ENCODE results near the gene TMC6.

The TMC6 gene

DNA sequence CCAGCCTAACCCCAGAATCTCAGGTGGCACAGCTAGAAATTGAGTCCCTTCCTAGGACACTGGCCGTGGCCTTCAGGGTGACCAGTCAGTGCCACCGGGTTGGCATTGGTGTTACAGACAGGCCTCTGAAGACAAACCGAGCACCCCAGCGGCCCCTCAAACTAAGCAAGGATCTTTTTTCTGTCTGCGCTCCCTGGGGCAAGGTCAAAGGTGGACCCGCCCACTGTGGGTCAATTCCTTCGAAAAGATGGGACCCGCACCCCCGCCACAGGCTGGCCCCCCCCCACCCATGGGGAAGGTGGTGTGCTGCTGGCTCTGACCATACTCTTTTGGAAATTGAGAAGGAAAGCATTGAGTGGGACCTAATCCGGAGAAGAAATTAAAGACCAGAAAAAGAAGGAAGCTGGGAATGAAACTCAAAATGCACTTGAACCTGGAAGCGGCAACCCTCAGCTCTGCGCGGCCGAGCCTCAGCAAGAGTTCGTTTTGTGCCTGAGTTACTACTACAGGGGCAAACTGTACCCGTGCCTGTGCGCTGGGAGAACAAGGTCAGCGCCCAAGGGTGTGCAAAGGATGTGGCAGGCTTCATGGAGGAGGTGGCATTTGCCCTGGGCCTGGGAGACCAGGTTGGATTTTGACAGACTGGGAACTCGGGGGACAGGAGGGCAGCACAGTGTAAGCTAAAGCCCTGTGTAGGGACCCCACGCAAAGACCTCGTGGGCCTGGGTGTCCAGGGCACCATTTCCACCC, 20.4 kb downstream of the TMC6 start:
- in situ Hi-C loops (cut with HindIII; ENCODE audit: low pct_ligation_motif_present, low sequenced_read_pairs): no loop called here
- DNase-seq: no peak
- Histone ChIP-seq H3K4me3 (ENCODE audit: low read depth, low read length) (no peak overlapping the region), H3K27me3 (replicated peaks) (no peaks in the 10 kb centered on the region), H3K27ac (no peak overlapping the region), H3K36me3 (replicated peaks) (no peaks in the 10 kb centered on the region)
- TF ChIP-seq, protein P1, sequence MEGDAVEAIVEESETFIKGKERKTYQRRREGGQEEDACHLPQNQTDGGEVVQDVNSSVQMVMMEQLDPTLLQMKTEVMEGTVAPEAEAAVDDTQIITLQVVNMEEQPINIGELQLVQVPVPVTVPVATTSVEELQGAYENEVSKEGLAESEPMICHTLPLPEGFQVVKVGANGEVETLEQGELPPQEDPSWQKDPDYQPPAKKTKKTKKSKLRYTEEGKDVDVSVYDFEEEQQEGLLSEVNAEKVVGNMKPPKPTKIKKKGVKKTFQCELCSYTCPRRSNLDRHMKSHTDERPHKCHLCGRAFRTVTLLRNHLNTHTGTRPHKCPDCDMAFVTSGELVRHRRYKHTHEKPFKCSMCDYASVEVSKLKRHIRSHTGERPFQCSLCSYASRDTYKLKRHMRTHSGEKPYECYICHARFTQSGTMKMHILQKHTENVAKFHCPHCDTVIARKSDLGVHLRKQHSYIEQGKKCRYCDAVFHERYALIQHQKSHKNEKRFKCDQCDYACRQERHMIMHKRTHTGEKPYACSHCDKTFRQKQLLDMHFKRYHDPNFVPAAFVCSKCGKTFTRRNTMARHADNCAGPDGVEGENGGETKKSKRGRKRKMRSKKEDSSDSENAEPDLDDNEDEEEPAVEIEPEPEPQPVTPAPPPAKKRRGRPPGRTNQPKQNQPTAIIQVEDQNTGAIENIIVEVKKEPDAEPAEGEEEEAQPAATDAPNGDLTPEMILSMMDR (IDR thresholded peaks at IDR 0.05; ENCODE audit: low read depth, low read length, missing control alignments): no peak

DNA sequence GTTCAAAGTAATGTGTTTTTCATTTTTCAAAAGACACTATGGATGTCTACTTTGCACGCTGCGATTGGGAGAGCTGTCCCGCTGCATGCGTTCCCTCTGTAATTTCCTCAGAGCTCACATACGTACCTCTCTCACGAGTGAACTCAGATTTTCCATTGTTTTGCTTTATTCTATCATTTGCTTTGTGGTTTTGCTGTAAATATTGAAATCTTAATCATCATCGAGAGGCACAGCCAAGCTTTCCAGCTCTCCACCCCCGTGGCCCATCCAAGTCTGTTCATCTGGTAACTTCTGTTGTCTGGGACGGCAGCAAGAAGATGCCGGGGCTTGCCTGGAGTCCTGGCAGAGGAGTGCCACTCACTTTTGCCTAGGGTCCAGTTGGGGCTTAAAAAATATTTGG, 21.1 kb downstream of the TMC6 start:
- no peak overlapping the region for H3K27ac ChIP-seq
- TF ChIP-seq, protein P1 (IDR thresholded peaks at IDR 0.05; ENCODE audit: low read depth, low read length, missing control alignments): no peak
- H3K27me3 ChIP-seq (replicated peaks): no peaks in the 10 kb centered on the region
- in situ Hi-C loops (cut with HindIII; ENCODE audit: low pct_ligation_motif_present, low sequenced_read_pairs): no loop called here
- H3K36me3 ChIP-seq (replicated peaks): no peaks in the 10 kb centered on the region
- no peak overlapping the region for H3K4me3 ChIP-seq (ENCODE audit: low read depth, low read length)
- no peak for DNase-seq

DNA sequence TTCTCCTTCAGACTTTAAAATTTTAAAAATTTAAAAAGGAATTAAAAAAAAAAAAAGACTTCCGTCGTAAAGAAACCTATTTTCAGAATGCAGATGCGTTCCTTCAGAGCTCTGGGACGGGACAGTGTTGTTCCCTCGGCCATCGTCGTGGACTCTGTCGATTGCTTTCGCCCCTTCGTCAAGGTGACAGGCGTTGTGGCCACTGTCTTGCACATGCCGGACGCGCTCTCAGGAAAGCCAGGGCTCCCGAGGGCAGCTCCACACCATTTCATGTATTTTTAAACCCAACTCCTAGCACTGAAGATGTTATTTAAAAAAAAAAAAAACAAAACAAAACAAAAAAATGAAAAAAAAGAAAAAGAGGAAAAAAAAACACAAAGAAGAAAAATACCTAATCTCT, 22.3 kb downstream of the TMC6 start:
- no peak for DNase-seq
- no peaks in the 10 kb centered on the region for H3K27me3 ChIP-seq (replicated peaks)
- in situ Hi-C loops (cut with HindIII; ENCODE audit: low pct_ligation_motif_present, low sequenced_read_pairs): no loop called here
- H3K27ac ChIP-seq: no peak overlapping the region
- no peaks in the 10 kb centered on the region for H3K36me3 ChIP-seq (replicated peaks)
- TF ChIP-seq, protein P1 (IDR thresholded peaks at IDR 0.05; ENCODE audit: low read depth, low read length, missing control alignments): no peak
- H3K4me3 ChIP-seq (ENCODE audit: low read depth, low read length): no peak overlapping the region

DNA sequence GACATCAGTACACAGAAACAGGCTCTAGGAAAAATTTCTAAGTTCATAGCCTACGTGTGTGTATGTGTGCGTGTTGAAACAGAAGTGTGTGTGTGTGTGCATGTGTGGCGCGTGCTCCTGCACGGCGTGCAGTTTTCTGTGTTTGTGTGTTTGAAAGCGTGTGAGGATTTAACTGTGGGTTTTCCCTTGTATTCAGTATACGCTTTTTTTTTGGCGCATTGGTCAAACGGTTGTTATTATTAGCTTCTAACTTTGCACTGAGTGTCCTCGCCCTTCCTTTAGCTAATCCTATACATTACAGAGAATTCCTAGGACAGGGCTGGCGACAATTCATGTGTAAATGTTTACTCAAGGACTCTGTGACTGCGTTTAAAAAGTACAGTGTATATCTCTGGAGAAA, 23.0 kb downstream of the TMC6 start:
- in situ Hi-C loops (cut with HindIII; ENCODE audit: low pct_ligation_motif_present, low sequenced_read_pairs): no loop called here
- no peak overlapping the region for H3K4me3 ChIP-seq (ENCODE audit: low read depth, low read length)
- no peak overlapping the region for H3K27ac ChIP-seq
- no peaks in the 10 kb centered on the region for H3K36me3 ChIP-seq (replicated peaks)
- TF ChIP-seq, protein P1 (IDR thresholded peaks at IDR 0.05; ENCODE audit: low read depth, low read length, missing control alignments): no peak
- DNase-seq: no peak
- H3K27me3 ChIP-seq (replicated peaks): no peaks in the 10 kb centered on the region

DNA sequence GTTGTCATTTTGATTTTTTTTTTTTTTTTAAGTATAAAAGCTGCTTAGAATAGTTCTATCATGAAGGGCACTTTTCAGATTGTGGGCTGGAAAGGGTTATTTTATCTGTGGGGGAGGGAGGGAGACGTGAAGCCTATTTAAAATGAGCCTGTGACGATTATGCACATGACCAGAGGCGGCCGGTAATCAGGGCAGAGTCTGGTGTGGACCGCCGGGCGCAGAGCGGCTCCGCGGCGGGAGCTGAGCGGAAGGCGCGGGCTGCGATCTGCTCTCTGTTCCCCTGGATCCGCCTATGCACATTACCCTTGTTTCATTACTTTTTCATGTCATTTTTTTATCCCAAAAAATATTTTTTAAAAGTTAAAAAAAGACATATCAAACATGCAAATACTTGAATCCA, 23.5 kb downstream of the TMC6 start:
- Histone ChIP-seq H3K36me3 (replicated peaks) (no peaks in the 10 kb centered on the region), H3K27me3 (replicated peaks) (no peaks in the 10 kb centered on the region), H3K4me3 (ENCODE audit: low read depth, low read length) (no peak overlapping the region), H3K27ac (no peak overlapping the region)
- TF ChIP-seq, protein P1 (IDR thresholded peaks at IDR 0.05; ENCODE audit: low read depth, low read length, missing control alignments): no peak
- DNase-seq: no peak
- in situ Hi-C loops (cut with HindIII; ENCODE audit: low pct_ligation_motif_present, low sequenced_read_pairs): no loop called here

DNA sequence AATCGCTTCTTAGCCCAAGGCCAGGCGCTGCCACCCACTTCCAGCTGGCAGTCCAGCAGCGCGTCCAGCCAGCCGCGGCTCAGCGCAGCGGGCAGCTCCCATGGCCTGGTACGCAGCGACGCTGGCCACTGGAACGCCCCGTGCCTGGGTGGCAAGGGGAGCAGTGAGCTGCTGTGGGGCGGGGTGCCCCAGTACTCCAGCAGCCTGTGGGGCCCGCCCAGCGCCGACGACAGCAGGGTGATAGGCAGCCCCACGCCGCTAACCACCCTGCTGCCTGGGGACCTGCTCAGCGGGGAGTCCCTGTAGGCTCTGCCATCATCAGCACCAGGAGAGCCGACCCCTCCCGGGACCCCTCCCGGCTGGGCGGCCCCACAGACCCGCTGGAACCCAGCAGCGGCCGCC, 24.0 kb downstream of the TMC6 start:
- Histone ChIP-seq H3K27ac (no peak overlapping the region), H3K27me3 (replicated peaks) (no peaks in the 10 kb centered on the region), H3K36me3 (replicated peaks) (peaks cover under 1% of the 10 kb centered on the region), H3K4me3 (ENCODE audit: low read depth, low read length) (no peak overlapping the region)
- in situ Hi-C loops (cut with HindIII; ENCODE audit: low pct_ligation_motif_present, low sequenced_read_pairs): no loop called here
- TF ChIP-seq, protein P1 (IDR thresholded peaks at IDR 0.05; ENCODE audit: low read depth, low read length, missing control alignments): no peak
- no peak for DNase-seq
